ENCODE measurements around the gene HDDC2.

The HDDC2 gene

GRCh38 chr6:125306756-125307149, 5.0 kb upstream of the HDDC2 start:
- Histone ChIP-seq H2AFZ (ENCODE audit: low read depth) (no peak overlapping the region), H3K9ac (no peak overlapping the region), H3K79me2 (ENCODE audit: insufficient read depth, low read depth) (no peaks in the 10 kb centered on the region), H3K27ac (no peak overlapping the region), H3K4me1 (ENCODE audit: low read depth, poor library complexity, severe bottlenecking) (no peaks in the 10 kb centered on the region), H3K27me3 (ENCODE audit: insufficient read depth, low read depth) (no peaks in the 10 kb centered on the region), H3K36me3 (ENCODE audit: insufficient read depth) (no peaks in the 10 kb centered on the region), H3K4me3 (IDR thresholded peaks at IDR 0.05; ENCODE audit: insufficient read depth, low read depth, low read length) (no peak overlapping the region), H3K4me2 (no peak overlapping the region), H4K20me1 (ENCODE audit: insufficient read depth) (no peaks in the 10 kb centered on the region)
- TF ChIP-seq CTCF (conservative IDR thresholded peaks at IDR 0.05; ENCODE audit: low read depth, low read length): no peak

- no peaks in the 10 kb centered on the region for H3K36me3 ChIP-seq (ENCODE audit: insufficient read depth)
These were observed 3.3 kb upstream of the HDDC2 start for GRCh38 chr6:125304970-125305660.

DNA sequence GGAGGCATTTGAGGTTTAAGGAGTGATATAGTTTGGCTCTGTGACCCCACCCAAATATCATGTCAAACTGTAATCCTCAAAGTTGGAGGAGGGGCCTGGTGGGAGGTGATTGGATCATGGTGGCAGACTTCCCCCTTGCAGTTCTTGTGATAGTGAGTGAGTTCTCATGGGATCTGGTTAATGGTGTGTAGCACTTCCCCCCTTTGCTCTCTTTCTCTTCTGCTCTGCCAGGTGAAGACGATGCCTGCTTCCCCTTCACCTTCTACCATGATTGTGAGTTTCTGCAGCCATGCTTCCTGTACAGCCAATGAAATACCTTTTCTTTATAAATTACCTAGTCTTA, 1.7 kb upstream of the HDDC2 start:
- TF ChIP-seq CTCF (conservative IDR thresholded peaks at IDR 0.05; ENCODE audit: low read depth, low read length): no peak
- H3K4me2 ChIP-seq: no peak overlapping the region
- H3K9ac ChIP-seq: no peak overlapping the region
- no peak overlapping the region for H3K4me3 ChIP-seq (IDR thresholded peaks at IDR 0.05; ENCODE audit: insufficient read depth, low read depth, low read length)
- no peaks in the 10 kb centered on the region for H3K36me3 ChIP-seq (ENCODE audit: insufficient read depth)
- no peak overlapping the region for H2AFZ ChIP-seq (ENCODE audit: low read depth)
- no peaks in the 10 kb centered on the region for H3K79me2 ChIP-seq (ENCODE audit: insufficient read depth, low read depth)
- no peaks in the 10 kb centered on the region for H4K20me1 ChIP-seq (ENCODE audit: insufficient read depth)
- no peaks in the 10 kb centered on the region for H3K27me3 ChIP-seq (ENCODE audit: insufficient read depth, low read depth)
- no peak overlapping the region for H3K27ac ChIP-seq
- peaks cover 10% of the 10 kb centered on the region for H3K4me1 ChIP-seq (ENCODE audit: low read depth, poor library complexity, severe bottlenecking)

More at GRCh38 chr6:125304970-125305660, 3.3 kb upstream of the HDDC2 start:
- Histone ChIP-seq H3K27ac (no peak overlapping the region), H3K79me2 (ENCODE audit: insufficient read depth, low read depth) (no peaks in the 10 kb centered on the region), H3K4me2 (no peak overlapping the region), H3K4me1 (ENCODE audit: low read depth, poor library complexity, severe bottlenecking) (peaks cover 6% of the 10 kb centered on the region), H3K4me3 (IDR thresholded peaks at IDR 0.05; ENCODE audit: insufficient read depth, low read depth, low read length) (no peak overlapping the region), H2AFZ (ENCODE audit: low read depth) (no peak overlapping the region), H4K20me1 (ENCODE audit: insufficient read depth) (no peaks in the 10 kb centered on the region), H3K27me3 (ENCODE audit: insufficient read depth, low read depth) (no peaks in the 10 kb centered on the region), H3K9ac (no peak overlapping the region)
- no peak for TF ChIP-seq CTCF (conservative IDR thresholded peaks at IDR 0.05; ENCODE audit: low read depth, low read length)

DNA sequence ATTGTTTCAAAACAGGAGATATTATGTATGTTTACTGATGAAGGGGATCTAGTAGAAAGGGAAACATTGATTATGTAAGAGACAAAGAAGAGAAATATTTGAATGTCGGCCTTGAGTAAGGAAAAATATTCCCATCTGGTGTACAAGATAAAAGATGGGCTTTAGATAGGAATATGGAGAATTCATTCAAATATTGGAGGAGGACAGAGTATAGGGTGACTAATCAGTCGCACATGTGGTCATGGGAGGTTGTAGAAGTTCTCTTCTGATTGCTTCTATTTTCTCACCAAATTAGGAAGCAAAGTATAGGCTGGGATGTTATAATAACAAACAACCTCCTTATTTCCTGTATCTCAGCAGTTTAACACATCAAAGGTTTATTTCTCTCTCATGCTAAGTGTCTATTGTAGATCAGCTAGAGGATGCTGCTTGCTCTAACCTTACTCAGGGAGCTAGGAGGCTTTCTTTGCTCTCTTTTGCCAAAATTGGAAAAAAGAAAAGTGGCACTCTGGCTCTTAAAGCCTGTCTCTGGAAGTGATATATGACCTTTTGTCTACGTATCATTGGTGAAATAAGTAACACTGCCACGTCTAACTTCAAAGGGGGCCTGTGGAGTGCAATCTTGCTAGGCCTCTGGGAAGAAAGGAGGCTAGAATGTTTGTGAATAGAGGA, 1.2 kb upstream of the HDDC2 start:
- Histone ChIP-seq H3K79me2 (ENCODE audit: insufficient read depth, low read depth) (no peaks in the 10 kb centered on the region), H3K27ac (no peak overlapping the region), H3K27me3 (ENCODE audit: insufficient read depth, low read depth) (no peaks in the 10 kb centered on the region), H3K36me3 (ENCODE audit: insufficient read depth) (no peaks in the 10 kb centered on the region), H3K4me2 (no peak overlapping the region), H4K20me1 (ENCODE audit: insufficient read depth) (no peaks in the 10 kb centered on the region), H2AFZ (ENCODE audit: low read depth) (no peak overlapping the region), H3K4me1 (ENCODE audit: low read depth, poor library complexity, severe bottlenecking) (peaks cover 10% of the 10 kb centered on the region), H3K9ac (no peak overlapping the region), H3K4me3 (IDR thresholded peaks at IDR 0.05; ENCODE audit: insufficient read depth, low read depth, low read length) (no peak overlapping the region)
- no peak for TF ChIP-seq CTCF (conservative IDR thresholded peaks at IDR 0.05; ENCODE audit: low read depth, low read length)

Measured in KMS-11 (cell line).